MCF 10A (cell line): ENCODE results near the gene ARHGEF10L. TPM values are rescaled to one million over a fixed set of nuclear protein-coding genes. Genes with fewer than 3 reads are reported as not detected.
"Not testable (repeated sequence)": the region's sequence is repeated elsewhere in the genome, so short reads cannot be mapped to it uniquely, and the experiment has no call there.

Source experiments
- BruUV-seq: library from RNA; stranded (reverse); fragments of 400-500 nt; replicated peaks from 2 replicates; lab custom pipeline; 2021; lab: Mats Ljungman, UMichigan
- CTCF ChIA-PET: fragments of 300-600 bp; sonication (Branson Sonifier 250); formaldehyde crosslinking; extraction: SDS; loops from one replicate; lab custom pipeline; 2021; ENCODE audit warnings: antibody characterized with exemption, inconsistent platforms; lab: Yijun Ruan, JAX
- POLR2A ChIA-PET: fragments of 300-600, 350-650 bp; sonication (Branson Sonifier 250); formaldehyde crosslinking; extraction: SDS; loops from one replicate; lab custom pipeline; 2020; ENCODE audit warnings: antibody characterized with exemption, inconsistent platforms; lab: Yijun Ruan, JAX
- DNase-seq: peaks from one replicate; pipeline ENCODE4 v3.0.0-alpha.2; 2018; ENCODE audit not compliant: unreplicated experiment
- H3K27ac Mint-ChIP-seq: one replicate; pipeline ENCODE4 v1.8.0; 2022; ENCODE audit warnings: mild to moderate bottlenecking, low read depth, mixed read lengths; ENCODE audit not compliant: unreplicated experiment
- H3K27me3 Mint-ChIP-seq: one replicate; pipeline ENCODE4 v1.8.0; 2022; ENCODE audit warnings: mixed read lengths; ENCODE audit not compliant: insufficient read depth, unreplicated experiment
- H3K36me3 Mint-ChIP-seq: one replicate; pipeline ENCODE4 v1.8.0; 2022; ENCODE audit warnings: mild to moderate bottlenecking, moderate library complexity, mixed read lengths; ENCODE audit not compliant: insufficient read depth, unreplicated experiment
- H3K4me1 Mint-ChIP-seq: one replicate; pipeline ENCODE4 v1.8.0; 2022; ENCODE audit warnings: mixed read lengths; ENCODE audit not compliant: insufficient read depth, unreplicated experiment
- H3K4me3 Mint-ChIP-seq: one replicate; pipeline ENCODE4 v1.8.0; 2022; ENCODE audit warnings: mild to moderate bottlenecking, moderate library complexity, mixed read lengths; ENCODE audit not compliant: unreplicated experiment
- H3K9me3 Mint-ChIP-seq: one replicate; pipeline ENCODE4 v1.8.0; 2022; ENCODE audit warnings: mixed read lengths; ENCODE audit not compliant: unreplicated experiment
- intact Hi-C: fragments of 100-400 bp; cut with micrococcal nuclease; formaldehyde crosslinking; loops from 2 replicates; pipeline ENCODE4 v1.14.1; 2022
- total RNA-seq: library from RNA; stranded (reverse); gene quantifications from 2 replicates; pipeline ENCODE4 v1.2.3, GENCODE V29; 2022
- TF ChIP-seq, protein P1 (sequence below): fragments of 200-600 bp; IDR thresholded peaks from one replicate; pipeline ENCODE4 v1.8.0; 2022; ENCODE audit warnings: antibody characterized with exemption, mild to moderate bottlenecking; ENCODE audit not compliant: unreplicated experiment

The ARHGEF10L gene
- total RNA-seq, 1 experiment from 2014 or later: 5.0 TPM

DNA sequence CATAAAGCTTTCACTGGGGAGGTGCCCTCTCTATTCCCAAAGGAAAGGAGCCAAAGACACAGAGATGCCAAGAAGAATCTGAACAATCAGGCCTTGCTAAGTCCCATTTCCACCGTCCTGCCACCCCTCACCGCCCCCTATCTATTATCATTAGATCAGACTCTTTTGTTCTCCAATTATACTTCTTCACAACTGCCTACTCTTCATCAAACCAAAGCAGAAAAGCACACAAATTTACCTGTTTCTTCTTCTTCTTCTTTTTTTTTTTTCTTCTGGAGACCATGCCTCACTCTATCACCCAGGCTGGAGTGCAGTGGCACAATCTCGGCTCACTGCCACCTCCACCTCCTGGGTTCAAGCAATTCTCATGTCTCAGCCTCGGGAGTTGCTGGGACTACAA lies 43.1 kb upstream of the ARHGEF10L start:
- Mint-ChIP-seq H3K4me1 (peaks cover 17% of the 10 kb centered on the region), H3K27me3 (peaks cover 16% of the 10 kb centered on the region), H3K9me3 (no peaks in the 10 kb centered on the region), H3K27ac (no peak overlapping the region), H3K4me3 (no peak overlapping the region), H3K36me3 (peaks cover 12% of the 10 kb centered on the region)
- BruUV-seq: no TSS peak
- POLR2A ChIA-PET: no interaction called here
- intact Hi-C loops: no loop called here
- TF ChIP-seq, protein P1, sequence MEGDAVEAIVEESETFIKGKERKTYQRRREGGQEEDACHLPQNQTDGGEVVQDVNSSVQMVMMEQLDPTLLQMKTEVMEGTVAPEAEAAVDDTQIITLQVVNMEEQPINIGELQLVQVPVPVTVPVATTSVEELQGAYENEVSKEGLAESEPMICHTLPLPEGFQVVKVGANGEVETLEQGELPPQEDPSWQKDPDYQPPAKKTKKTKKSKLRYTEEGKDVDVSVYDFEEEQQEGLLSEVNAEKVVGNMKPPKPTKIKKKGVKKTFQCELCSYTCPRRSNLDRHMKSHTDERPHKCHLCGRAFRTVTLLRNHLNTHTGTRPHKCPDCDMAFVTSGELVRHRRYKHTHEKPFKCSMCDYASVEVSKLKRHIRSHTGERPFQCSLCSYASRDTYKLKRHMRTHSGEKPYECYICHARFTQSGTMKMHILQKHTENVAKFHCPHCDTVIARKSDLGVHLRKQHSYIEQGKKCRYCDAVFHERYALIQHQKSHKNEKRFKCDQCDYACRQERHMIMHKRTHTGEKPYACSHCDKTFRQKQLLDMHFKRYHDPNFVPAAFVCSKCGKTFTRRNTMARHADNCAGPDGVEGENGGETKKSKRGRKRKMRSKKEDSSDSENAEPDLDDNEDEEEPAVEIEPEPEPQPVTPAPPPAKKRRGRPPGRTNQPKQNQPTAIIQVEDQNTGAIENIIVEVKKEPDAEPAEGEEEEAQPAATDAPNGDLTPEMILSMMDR: no peak
- CTCF ChIA-PET: interaction anchor here (0.6 to 3.5 kb wide), 5 partner anchors 56 to 1086 kb away, joined by 3 to 40 read pairs (median 3); no protein-coding TSS in a partner anchor
- DNase-seq: no peak

DNA sequence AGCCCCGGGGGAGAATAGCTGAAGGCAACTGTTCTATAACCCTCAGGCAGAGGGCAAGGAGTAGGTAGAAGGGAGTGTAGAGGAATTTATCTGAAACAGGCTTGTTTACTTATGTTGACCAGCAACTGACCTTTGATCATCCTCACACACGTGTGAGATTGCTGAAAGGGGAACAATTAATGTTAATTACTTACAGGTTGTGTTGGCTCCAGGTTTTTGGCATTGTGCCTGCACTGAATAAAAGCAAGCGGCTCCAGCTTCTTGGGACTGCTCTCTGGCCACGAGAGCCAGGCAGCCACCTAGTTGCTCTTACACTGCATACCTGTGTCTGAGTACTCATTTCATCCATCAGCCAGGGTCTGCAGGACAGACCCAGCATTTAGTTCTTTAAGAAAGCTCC lies 41.3 kb upstream of the ARHGEF10L start:
- intact Hi-C loops: no loop called here
- Mint-ChIP-seq H3K27ac (no peak overlapping the region), H3K4me1 (peaks cover 14% of the 10 kb centered on the region), H3K36me3 (peaks cover 7% of the 10 kb centered on the region), H3K9me3 (no peaks in the 10 kb centered on the region), H3K4me3 (no peak overlapping the region), H3K27me3 (peaks cover 16% of the 10 kb centered on the region)
- ChIA-PET POLR2A (interaction anchor here (0.6 kb wide), 1 partner anchor 21 kb away, joined by 3 read pairs; no protein-coding TSS in a partner anchor), CTCF (no interaction called here)
- BruUV-seq: no TSS peak
- TF ChIP-seq, protein P1: no peak
- DNase-seq: no peak

DNA sequence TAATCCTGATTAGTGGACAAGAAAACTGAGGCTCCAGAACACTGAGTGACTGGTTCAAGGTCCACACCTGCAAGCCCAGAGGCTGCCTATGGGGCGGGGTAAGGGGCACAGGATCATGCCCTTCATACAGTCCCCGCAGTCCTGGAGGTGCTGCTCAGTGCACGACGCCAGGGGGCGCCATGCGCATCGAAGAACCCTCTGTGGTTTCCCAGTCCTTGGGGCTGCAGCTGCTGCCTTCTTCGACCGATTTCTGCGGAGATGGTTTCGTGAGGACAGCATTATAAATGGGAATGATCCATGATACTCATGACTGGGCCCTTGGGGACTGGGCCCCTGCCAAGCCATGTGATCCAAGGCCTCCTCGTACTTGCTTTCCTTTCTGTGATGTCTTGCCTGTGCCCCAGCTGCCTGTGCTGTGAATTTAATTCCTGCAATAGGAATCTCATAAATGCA lies 37.1 kb upstream of the ARHGEF10L start:
- peak; percentile 74 for DNase-seq
- H3K4me3 Mint-ChIP-seq: no peak overlapping the region
- ChIA-PET CTCF (interaction anchor here (0.6 to 4.6 kb wide), 27 partner anchors 9 to 1082 kb away, joined by 3 to 72 read pairs (median 4); partner anchors contain the start of gene RCC2), POLR2A (interaction anchor here (0.9 to 1.5 kb wide), 2 partner anchors 11 to 62 kb away, joined by 3 read pairs; no protein-coding TSS in a partner anchor)
- intact Hi-C loops: loop anchor here (1.0 to 5.0 kb wide), 2 partner anchors 104 to 1080 kb away; no protein-coding TSS in a partner anchor
- H3K9me3 Mint-ChIP-seq: no peaks in the 10 kb centered on the region
- peaks cover 5% of the 10 kb centered on the region for H3K4me1 Mint-ChIP-seq
- TF ChIP-seq, protein P1: peak; percentile 93
- H3K27me3 Mint-ChIP-seq: peaks cover 16% of the 10 kb centered on the region
- no peaks in the 10 kb centered on the region for H3K36me3 Mint-ChIP-seq
- BruUV-seq: no TSS peak
- H3K27ac Mint-ChIP-seq: no peak overlapping the region

DNA sequence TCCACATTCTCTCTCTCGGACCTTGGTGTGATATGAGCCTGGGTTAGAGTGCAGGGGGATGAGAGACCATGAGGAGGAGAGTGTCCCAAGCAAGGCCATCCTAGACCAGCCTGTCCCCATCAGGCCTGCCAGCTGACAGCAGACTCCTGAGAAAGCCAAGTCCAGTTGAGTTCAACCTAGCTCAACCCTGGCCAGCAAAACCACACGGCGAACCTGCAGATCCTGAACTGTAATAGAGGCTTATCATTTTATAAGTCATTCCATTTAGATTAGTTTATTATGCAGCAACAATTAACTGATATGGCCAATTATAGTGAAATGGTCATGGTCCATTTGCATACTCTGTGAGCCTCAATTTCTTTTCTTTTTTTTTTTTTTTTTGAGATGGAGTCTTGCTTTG lies 36.4 kb upstream of the ARHGEF10L start:
- Mint-ChIP-seq H3K4me3 (no peak overlapping the region), H3K27me3 (peaks cover 9% of the 10 kb centered on the region), H3K27ac (no peak overlapping the region), H3K9me3 (no peaks in the 10 kb centered on the region), H3K4me1 (peaks cover 5% of the 10 kb centered on the region), H3K36me3 (no peaks in the 10 kb centered on the region)
- ChIA-PET CTCF (interaction anchor here (0.6 to 4.6 kb wide), 22 partner anchors 9 to 1081 kb away, joined by 3 to 72 read pairs (median 5); partner anchors contain the start of gene RCC2), POLR2A (interaction anchor here (1.5 kb wide), 1 partner anchor 11 kb away, joined by 3 read pairs; no protein-coding TSS in a partner anchor)
- intact Hi-C loops: loop anchor here (5.0 kb wide), 1 partner anchor 1079 kb away; no protein-coding TSS in a partner anchor
- no peak for DNase-seq
- TF ChIP-seq, protein P1: no peak
- no TSS peak for BruUV-seq

DNA sequence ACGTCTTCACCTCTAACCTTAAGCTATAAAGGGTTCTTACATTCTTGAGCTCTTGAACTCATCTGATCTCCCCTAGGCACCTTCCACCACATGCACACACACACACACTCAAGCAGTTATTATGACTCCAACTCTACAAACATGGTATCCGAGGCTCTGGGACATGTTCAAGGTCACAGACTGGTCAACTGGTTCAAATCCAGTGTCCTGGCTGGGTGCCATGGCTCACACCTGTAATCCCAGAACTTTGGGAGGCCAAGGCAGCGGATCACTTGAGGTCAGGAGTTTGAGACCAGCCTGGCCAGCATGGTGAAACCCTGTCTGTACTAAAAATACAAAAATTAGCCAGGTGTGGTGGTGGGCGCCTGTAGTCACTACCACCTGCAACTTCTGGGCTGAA lies 32.3 kb upstream of the ARHGEF10L start:
- intact Hi-C loops, H3K9me3 Mint-ChIP-seq, BruUV-seq, H3K4me1 Mint-ChIP-seq, H3K27me3 Mint-ChIP-seq, H3K4me3 Mint-ChIP-seq, DNase-seq, H3K36me3 Mint-ChIP-seq, H3K27ac Mint-ChIP-seq: not testable (repeated sequence)
- CTCF ChIA-PET: interaction anchor here (0.7 to 2.5 kb wide), 5 partner anchors 23 to 1096 kb away, joined by 3 to 12 read pairs (median 3); no protein-coding TSS in a partner anchor
- POLR2A ChIA-PET: interaction anchor here (0.6 kb wide), 1 partner anchor 13 kb away, joined by 3 read pairs; no protein-coding TSS in a partner anchor
